Measurements from ENCODE around the gene RTP4.

GRCh38 chr3:187322291-187322690 is 45.9 kb upstream of the RTP4 start:
- TF ChIP-seq CTCF (IDR thresholded peaks at IDR 0.05), result no peak
- no peak for TF ChIP-seq EP300 (IDR thresholded peaks at IDR 0.05)
- TF ChIP-seq POLR2A (IDR thresholded peaks at IDR 0.05), result no peak
